H9 (cell line): ENCODE data around the gene SPIN1. TPM values are rescaled to one million over a fixed set of nuclear protein-coding genes. Genes with fewer than 3 reads are reported as not detected.
A peak's percentile ranks its signal among the peaks of the same experiment; 100 is the strongest.

ENCODE experiments used
- DNase-seq: peaks from one replicate; pipeline ENCODE4 v3.0.0-alpha.2; 2017
- H2AFZ ChIP-seq: one replicate; pipeline ENCODE4 v1.6.1; 2013; ENCODE audit warnings: mild to moderate bottlenecking, low read length, control low read depth, moderate library complexity
- H2AK5ac ChIP-seq: 2 replicates; pipeline ENCODE4 v1.6.1; 2013; ENCODE audit warnings: low read length, control low read depth, mixed read lengths; ENCODE audit not compliant: insufficient read length
- H2BK120ac ChIP-seq: one replicate; pipeline ENCODE4 v1.6.1; 2013; ENCODE audit warnings: low read depth, mild to moderate bottlenecking, low read length, control low read depth, inconsistent platforms; ENCODE audit not compliant: poor library complexity, severe bottlenecking
- H2BK12ac ChIP-seq: 2 replicates; pipeline ENCODE4 v1.6.1; 2013; ENCODE audit warnings: low read length, control low read depth, mixed read lengths, low read depth; ENCODE audit not compliant: insufficient read length
- H2BK15ac ChIP-seq: 2 replicates; pipeline ENCODE4 v1.6.1; 2013; ENCODE audit warnings: low read depth, low read length, control low read depth
- H2BK20ac ChIP-seq: one replicate; pipeline ENCODE4 v1.6.1; 2013; ENCODE audit warnings: low read depth, mild to moderate bottlenecking, low read length, control low read depth, inconsistent platforms; ENCODE audit not compliant: poor library complexity, severe bottlenecking
- H2BK5ac ChIP-seq: 2 replicates; pipeline ENCODE4 v1.6.1; 2013; ENCODE audit warnings: low read length, control low read depth, mixed read lengths; ENCODE audit not compliant: insufficient read length
- H3K14ac ChIP-seq: 2 replicates; pipeline ENCODE4 v1.6.1; 2013; ENCODE audit warnings: low read length, control low read depth; ENCODE audit not compliant: insufficient read depth
- H3K18ac ChIP-seq: 2 replicates; pipeline ENCODE4 v1.6.1; 2013; ENCODE audit warnings: low read depth, mild to moderate bottlenecking, mixed read lengths, low read length, control low read depth; ENCODE audit not compliant: insufficient read length
- H3K23ac ChIP-seq: 2 replicates; pipeline ENCODE4 v1.6.1; 2013; ENCODE audit warnings: low read length, control low read depth, mixed read lengths, low read depth; ENCODE audit not compliant: insufficient read length
- H3K23me2 ChIP-seq: 2 replicates; pipeline ENCODE4 v1.6.1; 2013; ENCODE audit warnings: low read depth, mild to moderate bottlenecking, mixed read lengths, low read length, control low read depth; ENCODE audit not compliant: insufficient read length, poor library complexity, severe bottlenecking
- H3K27ac ChIP-seq: 2 replicates; pipeline ENCODE4 v1.5.1; 2013; ENCODE audit warnings: low read length, control low read depth, mixed read lengths, low read depth; ENCODE audit not compliant: insufficient read length
- H3K27me3 ChIP-seq: 2 replicates; pipeline ENCODE4 v1.6.1; 2013; ENCODE audit warnings: low read length, control low read depth, inconsistent platforms; ENCODE audit not compliant: insufficient read depth
- H3K4ac ChIP-seq: 2 replicates; pipeline ENCODE4 v1.6.1; 2013; ENCODE audit warnings: low read depth, mild to moderate bottlenecking, control low read depth, inconsistent platforms, low read length, moderate library complexity
- H3K4me1 ChIP-seq: 2 replicates; pipeline ENCODE4 v1.6.1; 2013; ENCODE audit warnings: low read length, control low read depth, inconsistent platforms; ENCODE audit not compliant: insufficient read depth
- H3K4me2 ChIP-seq: 2 replicates; pipeline ENCODE4 v1.6.1; 2013; ENCODE audit warnings: low read length, control low read depth, mixed read lengths; ENCODE audit not compliant: insufficient read length, insufficient read depth
- H3K56ac ChIP-seq: 2 replicates; pipeline ENCODE4 v1.6.1; 2013; ENCODE audit warnings: low read depth, mild to moderate bottlenecking, mixed read lengths, low read length, control low read depth; ENCODE audit not compliant: insufficient read length
- H3K79me1 ChIP-seq: 2 replicates; pipeline ENCODE4 v1.6.1; 2013; ENCODE audit warnings: low read depth, mild to moderate bottlenecking, moderate library complexity, low read length, control low read depth, inconsistent platforms; ENCODE audit not compliant: insufficient read depth, poor library complexity, severe bottlenecking
- H3K79me2 ChIP-seq: 2 replicates; pipeline ENCODE4 v1.6.1; 2013; ENCODE audit warnings: low read length, control low read depth, inconsistent platforms; ENCODE audit not compliant: insufficient read depth
- H3K9ac ChIP-seq: 2 replicates; pipeline ENCODE4 v1.6.1; 2013; ENCODE audit warnings: low read length, control low read depth, mixed read lengths; ENCODE audit not compliant: insufficient read length; ENCODE audit errors: extremely low read depth
- H3K9me3 ChIP-seq: one replicate; pipeline ENCODE4 v1.6.1; 2013; ENCODE audit warnings: low read depth, low read length, inconsistent platforms; ENCODE audit not compliant: control insufficient read depth
- H3T11ph ChIP-seq: one replicate; pipeline ENCODE4 v1.6.1; 2013; ENCODE audit warnings: mild to moderate bottlenecking, low read length, control low read depth, inconsistent platforms
- H4K20me1 ChIP-seq: one replicate; pipeline ENCODE4 v1.6.1; 2013; ENCODE audit not compliant: control insufficient read depth, insufficient read length, insufficient read depth
- H4K5ac ChIP-seq: 2 replicates; pipeline ENCODE4 v1.6.1; 2013; ENCODE audit warnings: low read depth, mild to moderate bottlenecking, mixed read lengths, low read length, control low read depth; ENCODE audit not compliant: insufficient read length
- H4K8ac ChIP-seq: replicated peaks from 2 replicates; pipeline ENCODE4 v1.6.1; 2013; ENCODE audit warnings: low read length, control low read depth, mixed read lengths, low read depth; ENCODE audit not compliant: insufficient read length
- H4K91ac ChIP-seq: 2 replicates; pipeline ENCODE4 v1.6.1; 2013; ENCODE audit warnings: low read depth, mild to moderate bottlenecking, moderate library complexity, mixed read lengths, low read length, control low read depth; ENCODE audit not compliant: insufficient read length
- H3K27ac Mint-ChIP-seq, 3 experiments: 2 replicates in 2 of 3; 3 replicates in 1 of 3; pipeline ENCODE4 v1.8.0; 2020 to 2021; ENCODE audit warnings: mixed read lengths in 3 of 3, mild to moderate bottlenecking in 1 of 3, moderate library complexity in 1 of 3
- H3K27me3 Mint-ChIP-seq: 2 replicates; pipeline ENCODE4 v1.8.0; 2021; ENCODE audit warnings: low read depth, mild to moderate bottlenecking, moderate library complexity, mixed read lengths
- H3K36me3 Mint-ChIP-seq, 3 experiments: 2 replicates in 2 of 3; 3 replicates in 1 of 3; pipeline ENCODE4 v1.8.0; 2020 to 2021; ENCODE audit warnings: low read depth in 3 of 3, mixed read lengths in 3 of 3; ENCODE audit not compliant: insufficient read depth in 1 of 3
- H3K4me1 Mint-ChIP-seq, 2 experiments: 2 replicates each; pipeline ENCODE4 v1.8.0; 2020; ENCODE audit warnings: mixed read lengths in 2 of 2
- H3K4me3 Mint-ChIP-seq, 2 experiments: 2 replicates in 1 of 2; 3 replicates in 1 of 2; pipeline ENCODE4 v1.8.0; 2020 to 2021; ENCODE audit warnings: mild to moderate bottlenecking in 2 of 2, mixed read lengths in 2 of 2, moderate library complexity in 1 of 2
- H3K9me3 Mint-ChIP-seq, 2 experiments: 2 replicates in 1 of 2; 3 replicates in 1 of 2; pipeline ENCODE4 v1.8.0; 2020; ENCODE audit warnings: mild to moderate bottlenecking in 2 of 2, mixed read lengths in 2 of 2, moderate library complexity in 1 of 2
- CTCF ChIP-seq: fragments of 200-600 bp; sonication (generic); conservative IDR thresholded peaks from 3 replicates; pipeline ENCODE4 v1.8.0; 2021; ENCODE audit warnings: antibody characterized with exemption, mild to moderate bottlenecking
- WGBS: extraction: QIAGEN DNeasy Blood & Tissue Kit; methylation state at CpG from one replicate; pipeline ENCODE4 v1.1.7; 2013; ENCODE audit warnings: missing lambda C conversion rate, low lambda C conversion rate, mixed read lengths; ENCODE audit not compliant: insufficient read length; ENCODE audit errors: extremely low coverage; 5-methylcytosine and 5-hydroxymethylcytosine counted together
- total RNA-seq: library from RNA; stranded (reverse); gene quantifications from 2 replicates; pipeline ENCODE4 v1.2.1, GENCODE V29; 2021

Gene SPIN1
- total RNA-seq, 1 experiment from 2014 or later = 136 TPM

DNA sequence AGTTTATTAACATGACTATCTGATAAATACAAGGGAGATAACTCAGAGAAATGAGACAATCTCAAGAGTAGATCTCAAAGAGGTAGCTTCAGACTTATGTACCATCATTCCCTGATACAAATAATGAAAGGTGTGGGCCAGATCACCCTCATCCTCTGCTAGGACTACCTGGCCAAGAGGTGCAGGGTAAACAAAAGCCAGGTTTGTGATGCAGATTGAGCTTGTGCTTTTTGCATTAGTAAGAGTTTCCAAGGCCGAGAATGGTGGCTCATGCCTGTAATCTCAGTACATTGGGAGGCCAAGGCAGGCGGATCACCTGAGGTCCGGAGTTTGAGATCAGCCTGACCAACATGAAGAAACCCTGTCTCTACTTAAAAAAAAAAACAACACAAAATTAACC is 8.9 kb upstream of the SPIN1 start:
- Mint-ChIP-seq H3K9me3 (peaks cover 10 to 12% of the 10 kb centered on the region in 2 experiments), H3K36me3 (peaks cover 4 to 14% (median 7%) of the 10 kb centered on the region in 3 experiments; a peak in 6 of 7 replicates), H3K27ac (peak overlapping the region; percentile 64 to 97 (median 88); a peak in 6 of 7 replicates), H3K27me3 (no peaks in the 10 kb centered on the region; the same call in 1 of the 2 replicates), H3K4me3 (peak overlapping the region in 1 of 2 experiments; percentile 18; a peak in 2 of 5 replicates), H3K4me1 (peaks cover 34 to 38% of the 10 kb centered on the region in 2 experiments)
- no peaks in the 10 kb centered on the region for H3K23me2 ChIP-seq
- H3K18ac ChIP-seq = no peak overlapping the region
- peak; percentile 75 for DNase-seq
- no peak overlapping the region for H4K5ac ChIP-seq
- no peak overlapping the region for H4K91ac ChIP-seq
- H2BK20ac ChIP-seq = no peak overlapping the region
- no peak overlapping the region for H2BK120ac ChIP-seq
- H2BK12ac ChIP-seq = no peak overlapping the region
- peaks cover 4% of the 10 kb centered on the region; the same call in 1 of the 2 replicates for H3K4me1 ChIP-seq
- peak overlapping the region; percentile 44 for H3K27ac ChIP-seq
- peak overlapping the region; percentile 3 for H3K4me2 ChIP-seq
- no peak overlapping the region for H2AFZ ChIP-seq
- no peaks in the 10 kb centered on the region for H3K27me3 ChIP-seq
- TF ChIP-seq CTCF = no peak
- no peak overlapping the region for H2AK5ac ChIP-seq
- H3K9ac ChIP-seq = no peak overlapping the region
- H3K56ac ChIP-seq = no peak overlapping the region
- WGBS = no CpG with 5 or more reads among the region's 3 CpGs
- H3K9me3 ChIP-seq = no peaks in the 10 kb centered on the region
- H3K14ac ChIP-seq = no peak overlapping the region
- H3K4ac ChIP-seq = no peak overlapping the region
- no peaks in the 10 kb centered on the region for H3K79me2 ChIP-seq
- H3T11ph ChIP-seq = no peak overlapping the region
- no peaks in the 10 kb centered on the region for H4K20me1 ChIP-seq
- no peaks in the 10 kb centered on the region for H3K79me1 ChIP-seq
- no peak overlapping the region for H2BK15ac ChIP-seq
- no peak overlapping the region for H4K8ac ChIP-seq
- no peak overlapping the region for H3K23ac ChIP-seq
- no peak overlapping the region for H2BK5ac ChIP-seq
